ENCODE results near the gene CRYGN. TPM values are rescaled to one million over a fixed set of nuclear protein-coding genes. Genes with fewer than 3 reads are reported as not detected.

CRYGN gene
- total and polyA plus RNA-seq, 2 experiments from 2014 or later = 0.59 to 1.5 TPM

DNA sequence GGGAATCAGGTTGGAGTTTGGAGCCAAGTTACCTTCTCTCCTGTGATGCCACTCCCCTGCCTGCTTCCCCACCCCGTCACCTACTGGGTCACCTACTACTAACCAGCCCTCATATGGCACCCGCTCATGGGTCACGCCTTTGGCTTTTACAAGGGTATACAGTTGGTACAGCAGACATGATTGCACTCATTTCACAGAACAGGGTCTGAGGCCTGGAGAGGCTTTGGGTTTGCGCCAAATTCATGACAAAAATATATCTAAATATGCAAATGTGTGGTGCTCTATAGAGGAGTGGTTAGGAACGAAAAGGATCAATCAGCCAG lies 10.7 kb downstream of the CRYGN start:
- no peak overlapping the region for H3K4me3 ChIP-seq
- no peak overlapping the region for H3K4me3 Mint-ChIP-seq
- H3K27ac Mint-ChIP-seq = no peak overlapping the region
- no peaks in the 10 kb centered on the region for H3K79me2 ChIP-seq (replicated peaks; ENCODE audit: insufficient read depth)
- peaks cover 25% of the 10 kb centered on the region for H3K4me1 ChIP-seq (ENCODE audit: insufficient read depth)
- H3K4me2 ChIP-seq = no peak overlapping the region
- H3K36me3 ChIP-seq (ENCODE audit: insufficient read depth) = no peaks in the 10 kb centered on the region; the same call in 1 of the 2 replicates
- DNase-seq (ENCODE audit: low spot score) (no peak), ATAC-seq (no peak)
- no peaks in the 10 kb centered on the region for H3K9me2 ChIP-seq (ENCODE audit: insufficient read depth)
- H3K36me3 Mint-ChIP-seq (ENCODE audit: low read depth) = no peaks in the 10 kb centered on the region
- H3K27me3 ChIP-seq (ENCODE audit: insufficient read depth) = no peaks in the 10 kb centered on the region
- no peaks in the 10 kb centered on the region for H4K20me1 ChIP-seq (replicated peaks; ENCODE audit: insufficient read depth)
- H3K27ac ChIP-seq (ENCODE audit: low read depth) = no peak overlapping the region
- H3F3A ChIP-seq (replicated peaks; ENCODE audit: low read depth) = no peaks in the 10 kb centered on the region
- H2AFZ ChIP-seq = no peak overlapping the region
- TF ChIP-seq, protein P1, sequence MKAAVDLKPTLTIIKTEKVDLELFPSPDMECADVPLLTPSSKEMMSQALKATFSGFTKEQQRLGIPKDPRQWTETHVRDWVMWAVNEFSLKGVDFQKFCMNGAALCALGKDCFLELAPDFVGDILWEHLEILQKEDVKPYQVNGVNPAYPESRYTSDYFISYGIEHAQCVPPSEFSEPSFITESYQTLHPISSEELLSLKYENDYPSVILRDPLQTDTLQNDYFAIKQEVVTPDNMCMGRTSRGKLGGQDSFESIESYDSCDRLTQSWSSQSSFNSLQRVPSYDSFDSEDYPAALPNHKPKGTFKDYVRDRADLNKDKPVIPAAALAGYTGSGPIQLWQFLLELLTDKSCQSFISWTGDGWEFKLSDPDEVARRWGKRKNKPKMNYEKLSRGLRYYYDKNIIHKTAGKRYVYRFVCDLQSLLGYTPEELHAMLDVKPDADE (IDR thresholded peaks at IDR 0.05) = no peak
- TF ChIP-seq CREB1 (CRISPR knock-in tag; IDR thresholded peaks at IDR 0.05; ENCODE audit: low read depth) = no peak
- no peak for TF ChIP-seq NANOG (IDR thresholded peaks at IDR 0.05; ENCODE audit: borderline replicate concordance)
- no peak for TF ChIP-seq JUNB (IDR thresholded peaks at IDR 0.05; ENCODE audit: unreplicated experiment)
- no peak for TF ChIP-seq EZH2 (IDR thresholded peaks at IDR 0.05; ENCODE audit: low read depth, unreplicated experiment)
- TF ChIP-seq STAT1 (IDR thresholded peaks at IDR 0.05; ENCODE audit: unreplicated experiment) = no peak
- TF ChIP-seq ZNF114 (CRISPR knock-in tag; IDR thresholded peaks at IDR 0.05) = no peak
- TF ChIP-seq EZH2phosphoT487 (IDR thresholded peaks at IDR 0.05; ENCODE audit: unreplicated experiment) = no peak
- TF ChIP-seq POLR2AphosphoS5 (IDR thresholded peaks at IDR 0.05; ENCODE audit: low read depth) = no peak
- TF ChIP-seq, protein P2, sequence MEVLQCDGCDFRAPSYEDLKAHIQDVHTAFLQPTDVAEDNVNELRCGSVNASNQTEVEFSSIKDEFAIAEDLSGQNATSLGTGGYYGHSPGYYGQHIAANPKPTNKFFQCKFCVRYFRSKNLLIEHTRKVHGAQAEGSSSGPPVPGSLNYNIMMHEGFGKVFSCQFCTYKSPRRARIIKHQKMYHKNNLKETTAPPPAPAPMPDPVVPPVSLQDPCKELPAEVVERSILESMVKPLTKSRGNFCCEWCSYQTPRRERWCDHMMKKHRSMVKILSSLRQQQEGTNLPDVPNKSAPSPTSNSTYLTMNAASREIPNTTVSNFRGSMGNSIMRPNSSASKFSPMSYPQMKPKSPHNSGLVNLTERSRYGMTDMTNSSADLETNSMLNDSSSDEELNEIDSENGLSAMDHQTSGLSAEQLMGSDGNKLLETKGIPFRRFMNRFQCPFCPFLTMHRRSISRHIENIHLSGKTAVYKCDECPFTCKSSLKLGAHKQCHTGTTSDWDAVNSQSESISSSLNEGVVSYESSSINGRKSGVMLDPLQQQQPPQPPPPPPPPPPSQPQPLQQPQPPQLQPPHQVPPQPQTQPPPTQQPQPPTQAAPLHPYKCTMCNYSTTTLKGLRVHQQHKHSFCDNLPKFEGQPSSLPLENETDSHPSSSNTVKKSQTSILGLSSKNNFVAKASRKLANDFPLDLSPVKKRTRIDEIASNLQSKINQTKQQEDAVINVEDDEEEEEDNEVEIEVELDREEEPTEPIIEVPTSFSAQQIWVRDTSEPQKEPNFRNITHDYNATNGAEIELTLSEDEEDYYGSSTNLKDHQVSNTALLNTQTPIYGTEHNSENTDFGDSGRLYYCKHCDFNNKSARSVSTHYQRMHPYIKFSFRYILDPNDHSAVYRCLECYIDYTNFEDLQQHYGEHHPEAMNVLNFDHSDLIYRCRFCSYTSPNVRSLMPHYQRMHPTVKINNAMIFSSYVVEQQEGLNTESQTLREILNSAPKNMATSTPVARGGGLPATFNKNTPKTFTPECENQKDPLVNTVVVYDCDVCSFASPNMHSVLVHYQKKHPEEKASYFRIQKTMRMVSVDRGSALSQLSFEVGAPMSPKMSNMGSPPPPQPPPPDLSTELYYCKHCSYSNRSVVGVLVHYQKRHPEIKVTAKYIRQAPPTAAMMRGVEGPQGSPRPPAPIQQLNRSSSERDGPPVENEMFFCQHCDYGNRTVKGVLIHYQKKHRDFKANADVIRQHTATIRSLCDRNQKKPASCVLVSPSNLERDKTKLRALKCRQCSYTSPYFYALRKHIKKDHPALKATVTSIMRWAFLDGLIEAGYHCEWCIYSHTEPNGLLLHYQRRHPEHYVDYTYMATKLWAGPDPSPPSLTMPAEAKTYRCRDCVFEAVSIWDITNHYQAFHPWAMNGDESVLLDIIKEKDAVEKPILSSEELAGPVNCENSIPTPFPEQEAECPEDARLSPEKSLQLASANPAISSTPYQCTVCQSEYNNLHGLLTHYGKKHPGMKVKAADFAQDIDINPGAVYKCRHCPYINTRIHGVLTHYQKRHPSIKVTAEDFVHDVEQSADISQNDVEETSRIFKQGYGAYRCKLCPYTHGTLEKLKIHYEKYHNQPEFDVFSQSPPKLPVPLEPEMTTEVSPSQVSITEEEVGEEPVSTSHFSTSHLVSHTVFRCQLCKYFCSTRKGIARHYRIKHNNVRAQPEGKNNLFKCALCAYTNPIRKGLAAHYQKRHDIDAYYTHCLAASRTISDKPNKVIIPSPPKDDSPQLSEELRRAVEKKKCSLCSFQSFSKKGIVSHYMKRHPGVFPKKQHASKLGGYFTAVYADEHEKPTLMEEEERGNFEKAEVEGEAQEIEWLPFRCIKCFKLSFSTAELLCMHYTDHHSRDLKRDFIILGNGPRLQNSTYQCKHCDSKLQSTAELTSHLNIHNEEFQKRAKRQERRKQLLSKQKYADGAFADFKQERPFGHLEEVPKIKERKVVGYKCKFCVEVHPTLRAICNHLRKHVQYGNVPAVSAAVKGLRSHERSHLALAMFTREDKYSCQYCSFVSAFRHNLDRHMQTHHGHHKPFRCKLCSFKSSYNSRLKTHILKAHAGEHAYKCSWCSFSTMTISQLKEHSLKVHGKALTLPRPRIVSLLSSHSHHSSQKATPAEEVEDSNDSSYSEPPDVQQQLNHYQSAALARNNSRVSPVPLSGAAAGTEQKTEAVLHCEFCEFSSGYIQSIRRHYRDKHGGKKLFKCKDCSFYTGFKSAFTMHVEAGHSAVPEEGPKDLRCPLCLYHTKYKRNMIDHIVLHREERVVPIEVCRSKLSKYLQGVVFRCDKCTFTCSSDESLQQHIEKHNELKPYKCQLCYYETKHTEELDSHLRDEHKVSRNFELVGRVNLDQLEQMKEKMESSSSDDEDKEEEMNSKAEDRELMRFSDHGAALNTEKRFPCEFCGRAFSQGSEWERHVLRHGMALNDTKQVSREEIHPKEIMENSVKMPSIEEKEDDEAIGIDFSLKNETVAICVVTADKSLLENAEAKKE (CRISPR knock-in tag; IDR thresholded peaks at IDR 0.05) = no peak
- TF ChIP-seq, protein P3, sequence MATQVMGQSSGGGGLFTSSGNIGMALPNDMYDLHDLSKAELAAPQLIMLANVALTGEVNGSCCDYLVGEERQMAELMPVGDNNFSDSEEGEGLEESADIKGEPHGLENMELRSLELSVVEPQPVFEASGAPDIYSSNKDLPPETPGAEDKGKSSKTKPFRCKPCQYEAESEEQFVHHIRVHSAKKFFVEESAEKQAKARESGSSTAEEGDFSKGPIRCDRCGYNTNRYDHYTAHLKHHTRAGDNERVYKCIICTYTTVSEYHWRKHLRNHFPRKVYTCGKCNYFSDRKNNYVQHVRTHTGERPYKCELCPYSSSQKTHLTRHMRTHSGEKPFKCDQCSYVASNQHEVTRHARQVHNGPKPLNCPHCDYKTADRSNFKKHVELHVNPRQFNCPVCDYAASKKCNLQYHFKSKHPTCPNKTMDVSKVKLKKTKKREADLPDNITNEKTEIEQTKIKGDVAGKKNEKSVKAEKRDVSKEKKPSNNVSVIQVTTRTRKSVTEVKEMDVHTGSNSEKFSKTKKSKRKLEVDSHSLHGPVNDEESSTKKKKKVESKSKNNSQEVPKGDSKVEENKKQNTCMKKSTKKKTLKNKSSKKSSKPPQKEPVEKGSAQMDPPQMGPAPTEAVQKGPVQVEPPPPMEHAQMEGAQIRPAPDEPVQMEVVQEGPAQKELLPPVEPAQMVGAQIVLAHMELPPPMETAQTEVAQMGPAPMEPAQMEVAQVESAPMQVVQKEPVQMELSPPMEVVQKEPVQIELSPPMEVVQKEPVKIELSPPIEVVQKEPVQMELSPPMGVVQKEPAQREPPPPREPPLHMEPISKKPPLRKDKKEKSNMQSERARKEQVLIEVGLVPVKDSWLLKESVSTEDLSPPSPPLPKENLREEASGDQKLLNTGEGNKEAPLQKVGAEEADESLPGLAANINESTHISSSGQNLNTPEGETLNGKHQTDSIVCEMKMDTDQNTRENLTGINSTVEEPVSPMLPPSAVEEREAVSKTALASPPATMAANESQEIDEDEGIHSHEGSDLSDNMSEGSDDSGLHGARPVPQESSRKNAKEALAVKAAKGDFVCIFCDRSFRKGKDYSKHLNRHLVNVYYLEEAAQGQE (IDR thresholded peaks at IDR 0.05; ENCODE audit: unreplicated experiment) = no peak
- TF ChIP-seq ZNF331 (CRISPR knock-in tag; IDR thresholded peaks at IDR 0.05; ENCODE audit: low read depth) = no peak
- TF ChIP-seq, protein P4, sequence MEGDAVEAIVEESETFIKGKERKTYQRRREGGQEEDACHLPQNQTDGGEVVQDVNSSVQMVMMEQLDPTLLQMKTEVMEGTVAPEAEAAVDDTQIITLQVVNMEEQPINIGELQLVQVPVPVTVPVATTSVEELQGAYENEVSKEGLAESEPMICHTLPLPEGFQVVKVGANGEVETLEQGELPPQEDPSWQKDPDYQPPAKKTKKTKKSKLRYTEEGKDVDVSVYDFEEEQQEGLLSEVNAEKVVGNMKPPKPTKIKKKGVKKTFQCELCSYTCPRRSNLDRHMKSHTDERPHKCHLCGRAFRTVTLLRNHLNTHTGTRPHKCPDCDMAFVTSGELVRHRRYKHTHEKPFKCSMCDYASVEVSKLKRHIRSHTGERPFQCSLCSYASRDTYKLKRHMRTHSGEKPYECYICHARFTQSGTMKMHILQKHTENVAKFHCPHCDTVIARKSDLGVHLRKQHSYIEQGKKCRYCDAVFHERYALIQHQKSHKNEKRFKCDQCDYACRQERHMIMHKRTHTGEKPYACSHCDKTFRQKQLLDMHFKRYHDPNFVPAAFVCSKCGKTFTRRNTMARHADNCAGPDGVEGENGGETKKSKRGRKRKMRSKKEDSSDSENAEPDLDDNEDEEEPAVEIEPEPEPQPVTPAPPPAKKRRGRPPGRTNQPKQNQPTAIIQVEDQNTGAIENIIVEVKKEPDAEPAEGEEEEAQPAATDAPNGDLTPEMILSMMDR (conservative IDR thresholded peaks at IDR 0.05; ENCODE audit: low read depth in 2 of 2) = no peak
- H3K4me1 Mint-ChIP-seq = peaks cover 28% of the 10 kb centered on the region
- no peaks in the 10 kb centered on the region for H3K9me3 Mint-ChIP-seq
- peaks cover 7% of the 10 kb centered on the region for H3K27me3 Mint-ChIP-seq (ENCODE audit: insufficient read depth, low read depth, poor library complexity)

All from GM23338 (cell line).